ENCODE results near the gene BCL2L1.

Gene BCL2L1

GRCh38 chr20:31685853-31686643, 36.6 kb downstream of the BCL2L1 start:
- no peak overlapping the region for H3K4me3 Mint-ChIP-seq

GRCh38 chr20:31684153-31685015, 38.3 kb downstream of the BCL2L1 start:
- Mint-ChIP-seq H3K4me1 (peaks cover 18% of the 10 kb centered on the region), H3K9me3 (no peaks in the 10 kb centered on the region), H3K27me3 (ENCODE audit: low read depth) (no peaks in the 10 kb centered on the region), H3K36me3 (ENCODE audit: low read depth) (peaks cover 41% of the 10 kb centered on the region), H3K4me3 (no peak overlapping the region), H3K27ac (peak overlapping the region in 2 of 3 experiments; percentile 37 to 46)
- no peak for TF ChIP-seq CTCF (IDR thresholded peaks at IDR 0.05; ENCODE audit: unreplicated experiment in 3 of 3)

More at GRCh38 chr20:31685853-31686643, 36.6 kb downstream of the BCL2L1 start:
- H3K27me3 Mint-ChIP-seq (ENCODE audit: low read depth): no peaks in the 10 kb centered on the region
- TF ChIP-seq CTCF (IDR thresholded peaks at IDR 0.05; ENCODE audit: unreplicated experiment in 3 of 3): no peak
- peaks cover 41% of the 10 kb centered on the region for H3K36me3 Mint-ChIP-seq (ENCODE audit: low read depth)
- H3K4me1 Mint-ChIP-seq: peaks cover 15% of the 10 kb centered on the region
- peak overlapping the region in 1 of 3 experiments; percentile 53 for H3K27ac Mint-ChIP-seq
- H3K9me3 Mint-ChIP-seq: no peaks in the 10 kb centered on the region

- Mint-ChIP-seq H3K27ac (peak overlapping the region in 1 of 3 experiments; percentile 24), H3K4me3 (no peak overlapping the region), H3K4me1 (peaks cover 33% of the 10 kb centered on the region), H3K36me3 (ENCODE audit: low read depth) (peaks cover 37% of the 10 kb centered on the region), H3K27me3 (ENCODE audit: low read depth) (no peaks in the 10 kb centered on the region), H3K9me3 (no peaks in the 10 kb centered on the region)
- no peak for TF ChIP-seq CTCF (IDR thresholded peaks at IDR 0.05; ENCODE audit: unreplicated experiment in 3 of 3)
Observed at GRCh38 chr20:31682927-31683326, 39.7 kb downstream of the BCL2L1 start.

GRCh38 chr20:31682352-31682751, 40.3 kb downstream of the BCL2L1 start:
- H3K27ac Mint-ChIP-seq: no peak overlapping the region
- TF ChIP-seq CTCF (IDR thresholded peaks at IDR 0.05; ENCODE audit: unreplicated experiment in 3 of 3): no peak
- H3K4me1 Mint-ChIP-seq: peaks cover 39% of the 10 kb centered on the region
- no peaks in the 10 kb centered on the region for H3K27me3 Mint-ChIP-seq (ENCODE audit: low read depth)
- no peaks in the 10 kb centered on the region for H3K9me3 Mint-ChIP-seq
- H3K4me3 Mint-ChIP-seq: no peak overlapping the region
- peaks cover 32% of the 10 kb centered on the region for H3K36me3 Mint-ChIP-seq (ENCODE audit: low read depth)

- Mint-ChIP-seq H3K27me3 (ENCODE audit: low read depth) (no peaks in the 10 kb centered on the region), H3K36me3 (ENCODE audit: low read depth) (peaks cover 30% of the 10 kb centered on the region), H3K4me3 (no peak overlapping the region), H3K4me1 (peaks cover 42% of the 10 kb centered on the region), H3K9me3 (no peaks in the 10 kb centered on the region), H3K27ac (no peak overlapping the region)
- no peak for TF ChIP-seq CTCF (IDR thresholded peaks at IDR 0.05; ENCODE audit: unreplicated experiment in 3 of 3)
Observed at GRCh38 chr20:31681769-31682168, 40.9 kb downstream of the BCL2L1 start.

All from nephron (organoid).